Thyroid gland (tissue), 4 donors: Measurements from ENCODE around the gene GIGYF2.

Experiments
- POLR2A ChIP-seq, 2 donors: fragments of 450-650 bp; IDR thresholded peaks; one replicate each; pipeline ENCODE4 v1.6.1; 2017; ENCODE audit warnings: antibody characterized with exemption in 2 of 2, mild to moderate bottlenecking in 2 of 2, moderate library complexity in 1 of 2
- TF ChIP-seq, protein P1 (sequence below), 6 experiments: fragments of 200-600 bp in 3 of 6; fragments of 450-650 bp in 3 of 6; sonication (generic) in 3 of 6; IDR thresholded peaks; one replicate each; pipeline ENCODE4 v1.5.1; 2016 to 2019; ENCODE audit warnings: antibody characterized with exemption in 6 of 6, mild to moderate bottlenecking in 2 of 6, inconsistent platforms in 1 of 6, moderate library complexity in 1 of 6

DNA sequence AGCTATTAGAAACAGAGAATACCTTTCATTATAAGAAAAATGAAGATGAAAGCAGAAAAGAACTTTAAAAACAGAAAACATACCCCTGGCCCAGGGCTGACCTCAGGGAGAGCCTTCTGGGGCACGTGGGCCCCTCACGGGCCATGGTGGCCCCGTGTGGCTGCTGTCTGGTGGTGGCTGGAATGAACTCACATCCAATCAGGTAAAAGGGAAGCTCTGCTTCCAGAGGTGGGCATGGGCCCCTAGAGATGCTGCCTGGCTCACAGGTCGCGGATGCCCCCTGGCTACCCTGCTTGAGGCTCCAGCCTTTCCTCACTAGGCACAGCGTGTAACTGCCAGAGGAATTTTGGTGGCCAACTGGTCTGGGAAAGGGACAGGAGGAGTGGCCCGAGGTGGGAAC is 189.5 kb downstream of the GIGYF2 start:
- TF ChIP-seq, protein P1, sequence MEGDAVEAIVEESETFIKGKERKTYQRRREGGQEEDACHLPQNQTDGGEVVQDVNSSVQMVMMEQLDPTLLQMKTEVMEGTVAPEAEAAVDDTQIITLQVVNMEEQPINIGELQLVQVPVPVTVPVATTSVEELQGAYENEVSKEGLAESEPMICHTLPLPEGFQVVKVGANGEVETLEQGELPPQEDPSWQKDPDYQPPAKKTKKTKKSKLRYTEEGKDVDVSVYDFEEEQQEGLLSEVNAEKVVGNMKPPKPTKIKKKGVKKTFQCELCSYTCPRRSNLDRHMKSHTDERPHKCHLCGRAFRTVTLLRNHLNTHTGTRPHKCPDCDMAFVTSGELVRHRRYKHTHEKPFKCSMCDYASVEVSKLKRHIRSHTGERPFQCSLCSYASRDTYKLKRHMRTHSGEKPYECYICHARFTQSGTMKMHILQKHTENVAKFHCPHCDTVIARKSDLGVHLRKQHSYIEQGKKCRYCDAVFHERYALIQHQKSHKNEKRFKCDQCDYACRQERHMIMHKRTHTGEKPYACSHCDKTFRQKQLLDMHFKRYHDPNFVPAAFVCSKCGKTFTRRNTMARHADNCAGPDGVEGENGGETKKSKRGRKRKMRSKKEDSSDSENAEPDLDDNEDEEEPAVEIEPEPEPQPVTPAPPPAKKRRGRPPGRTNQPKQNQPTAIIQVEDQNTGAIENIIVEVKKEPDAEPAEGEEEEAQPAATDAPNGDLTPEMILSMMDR (IDR thresholded peaks at IDR 0.05) = no peak
- TF ChIP-seq POLR2A (IDR thresholded peaks at IDR 0.05) = no peak
